ENCODE measurements around the gene TACC3.

The TACC3 gene

GRCh38 chr4:1675136-1675801, 46.1 kb upstream of the TACC3 start:
- Histone ChIP-seq H3F3A (ENCODE audit: insufficient read depth, low read length) (no peaks in the 10 kb centered on the region), H3K4me1 (ENCODE audit: low read length) (no peaks in the 10 kb centered on the region), H3K27ac (ENCODE audit: low read length) (no peak overlapping the region), H3K27me3 (replicated peaks; ENCODE audit: insufficient read depth, low read length) (peaks cover 19% of the 10 kb centered on the region; the same call in 1 of the 2 replicates), H3K9ac (ENCODE audit: low read length) (no peak overlapping the region), H4K20me1 (ENCODE audit: insufficient read depth, low read length) (no peaks in the 10 kb centered on the region), H3K9me2 (replicated peaks; ENCODE audit: insufficient read depth, low read length) (no peaks in the 10 kb centered on the region), H3K4me3 (ENCODE audit: low read length) (no peak overlapping the region), H3K79me2 (ENCODE audit: low read length) (no peaks in the 10 kb centered on the region), H3K36me3 (replicated peaks; ENCODE audit: insufficient read depth, low read length) (no peaks in the 10 kb centered on the region), H2AFZ (ENCODE audit: low read length) (no peak overlapping the region), H3K4me2 (ENCODE audit: low read depth, low read length) (no peak overlapping the region), H3K9me3 (replicated peaks; ENCODE audit: insufficient read depth, low read length) (no peaks in the 10 kb centered on the region)
- DNase-seq, result no peak
- TF ChIP-seq EZH2phosphoT487 (IDR thresholded peaks at IDR 0.05; ENCODE audit: low read length) (no peak), EZH2 (optimal IDR thresholded peaks at IDR 0.05; ENCODE audit: low read depth, low read length) (no peak), CTCF (IDR thresholded peaks at IDR 0.05; ENCODE audit: low read length) (no peak)

DNA sequence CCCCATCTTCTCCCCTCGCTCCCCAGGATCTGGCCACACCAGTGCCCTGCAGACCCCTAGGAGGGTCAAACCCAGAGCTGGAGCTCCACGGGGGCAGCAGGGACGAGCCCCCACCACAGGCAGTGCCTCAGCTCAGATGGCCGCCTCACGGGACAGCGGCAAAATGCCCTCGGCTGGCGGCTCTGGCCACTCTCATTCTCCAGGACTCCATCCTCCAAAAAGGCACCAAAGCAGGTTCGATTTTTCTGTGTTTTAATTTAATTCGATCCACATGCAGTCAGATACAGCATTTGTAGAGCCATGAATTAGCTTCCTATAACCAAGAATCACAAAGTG, 45.6 kb upstream of the TACC3 start:
- Histone ChIP-seq H3K27me3 (replicated peaks; ENCODE audit: insufficient read depth, low read length) (peaks cover 19% of the 10 kb centered on the region; the same call in 1 of the 2 replicates), H3F3A (ENCODE audit: insufficient read depth, low read length) (no peaks in the 10 kb centered on the region), H3K4me2 (ENCODE audit: low read depth, low read length) (no peak overlapping the region), H2AFZ (ENCODE audit: low read length) (no peak overlapping the region), H3K27ac (ENCODE audit: low read length) (no peak overlapping the region), H3K9ac (ENCODE audit: low read length) (no peak overlapping the region), H3K9me3 (replicated peaks; ENCODE audit: insufficient read depth, low read length) (no peaks in the 10 kb centered on the region), H3K4me1 (ENCODE audit: low read length) (no peaks in the 10 kb centered on the region), H3K36me3 (replicated peaks; ENCODE audit: insufficient read depth, low read length) (no peaks in the 10 kb centered on the region), H3K4me3 (ENCODE audit: low read length) (no peak overlapping the region), H4K20me1 (ENCODE audit: insufficient read depth, low read length) (no peaks in the 10 kb centered on the region), H3K9me2 (replicated peaks; ENCODE audit: insufficient read depth, low read length) (no peaks in the 10 kb centered on the region), H3K79me2 (ENCODE audit: low read length) (no peaks in the 10 kb centered on the region)
- TF ChIP-seq EZH2phosphoT487 (IDR thresholded peaks at IDR 0.05; ENCODE audit: low read length) (no peak), CTCF (IDR thresholded peaks at IDR 0.05; ENCODE audit: low read length) (no peak)
- DNase-seq, result no peak

- Histone ChIP-seq H3K79me2 (ENCODE audit: low read length) (no peaks in the 10 kb centered on the region), H3K4me1 (ENCODE audit: low read length) (no peaks in the 10 kb centered on the region), H3K4me2 (ENCODE audit: low read depth, low read length) (no peak overlapping the region), H3K27me3 (replicated peaks; ENCODE audit: insufficient read depth, low read length) (peaks cover 19% of the 10 kb centered on the region; the same call in 1 of the 2 replicates), H3K9me2 (replicated peaks; ENCODE audit: insufficient read depth, low read length) (no peaks in the 10 kb centered on the region), H3K4me3 (ENCODE audit: low read length) (no peak overlapping the region), H4K20me1 (ENCODE audit: insufficient read depth, low read length) (no peaks in the 10 kb centered on the region), H3K9me3 (replicated peaks; ENCODE audit: insufficient read depth, low read length) (no peaks in the 10 kb centered on the region), H3F3A (ENCODE audit: insufficient read depth, low read length) (no peaks in the 10 kb centered on the region), H3K36me3 (replicated peaks; ENCODE audit: insufficient read depth, low read length) (no peaks in the 10 kb centered on the region), H3K9ac (ENCODE audit: low read length) (no peak overlapping the region), H3K27ac (ENCODE audit: low read length) (no peak overlapping the region), H2AFZ (ENCODE audit: low read length) (no peak overlapping the region)
- TF ChIP-seq CTCF (IDR thresholded peaks at IDR 0.05; ENCODE audit: low read length) (no peak), EZH2phosphoT487 (IDR thresholded peaks at IDR 0.05; ENCODE audit: low read length) (no peak), EZH2 (optimal IDR thresholded peaks at IDR 0.05; ENCODE audit: low read depth, low read length) (no peak)
- DNase-seq, result no peak
These were observed 44.5 kb upstream of the TACC3 start for GRCh38 chr4:1676605-1677525.
